Heart right ventricle (tissue), 16 donors: Measurements from ENCODE around the gene CD274. TPM values are rescaled to one million over a fixed set of nuclear protein-coding genes. Genes with fewer than 3 reads are reported as not detected.

Experiments used
- ATAC-seq, 8 donors: fragments of 200-7000 bp; cut with Tn5 transposase; one replicate each; pipeline ENCODE4 v1.9.1; 2020; ENCODE audit warnings: mild to moderate bottlenecking in 8 of 8, moderate library complexity in 8 of 8, moderate number of reproducible peaks in 1 of 8
- DNase-seq, 2 donors: peaks; one replicate each; pipeline ENCODE4 v3.0.0-alpha.2; 2020
- H3K27ac ChIP-seq, 10 donors: fragments of 200-600 bp; sonication (generic) in 2 of 10; one replicate each; pipeline versions ENCODE4 v1.5.0 to v1.8.0; 2020 to 2022; ENCODE audit warnings: mild to moderate bottlenecking in 3 of 10
- H3K27me3 ChIP-seq, 7 donors: fragments of 200-600 bp; one replicate each; pipeline ENCODE4 v1.8.0; 2021 to 2022; ENCODE audit warnings: mild to moderate bottlenecking in 2 of 7
- H3K36me3 ChIP-seq, 9 donors: fragments of 200-600 bp; sonication (generic) in 1 of 9; one replicate each; pipeline versions ENCODE4 v1.5.0 to v1.8.0; 2020 to 2022; ENCODE audit warnings: mild to moderate bottlenecking in 2 of 9
- H3K4me1 ChIP-seq, 9 donors: fragments of 200-600 bp; sonication (generic) in 1 of 9; one replicate each; pipeline versions ENCODE4 v1.5.0 to v1.8.0; 2020 to 2022; ENCODE audit warnings: mild to moderate bottlenecking in 4 of 9
- H3K4me3 ChIP-seq, 10 donors: fragments of 200-600 bp; sonication (generic) in 2 of 10; one replicate each; pipeline versions ENCODE4 v1.5.0 to v1.8.0; 2020 to 2022; ENCODE audit warnings: mild to moderate bottlenecking in 7 of 10, moderate library complexity in 2 of 10
- H3K9me3 ChIP-seq, 11 donors: fragments of 200-600 bp in 10 of 11; sonication (generic) in 2 of 11; one replicate each; pipeline versions ENCODE4 v1.5.0 to v1.8.0; 2013 to 2022; ENCODE audit warnings: mild to moderate bottlenecking in 2 of 11, control low read depth in 1 of 11, moderate library complexity in 1 of 11
- CTCF ChIP-seq, 9 donors: fragments of 200-600 bp; sonication (generic) in 2 of 9; IDR thresholded peaks; one replicate each; pipeline versions ENCODE4 v1.5.0 to v1.8.0; 2021 to 2022; ENCODE audit warnings: antibody characterized with exemption in 9 of 9, mild to moderate bottlenecking in 5 of 9, moderate library complexity in 1 of 9
- WGBS, 2 donors: extraction: QIAGEN DNeasy Blood & Tissue Kit; methylation state at CpG; one replicate each; pipeline ENCODE4 v1.1.7; 2013; ENCODE audit warnings: inconsistent platforms in 1 of 2; 5-methylcytosine and 5-hydroxymethylcytosine counted together
- intact Hi-C, 10 donors: fragments of 100-400 bp; cut with DNase I; formaldehyde crosslinking; loops; one replicate each; pipeline versions ENCODE4 v1.11.1 to v1.14.2; 2022
- polyA plus RNA-seq, 2 donors: library from polyadenylated mRNA; stranded (reverse); fragments of 200-250 nt; gene quantifications; one replicate each; pipeline ENCODE4 v1.2.3, GENCODE V29; 2013
- total RNA-seq, 10 donors: library from RNA; stranded (reverse); fragmentation: NEBNext Ultra II Directional in 3 of 10; extraction: Animal tissue kit (Norgen Biotek cat#: 25700) in 3 of 10; gene quantifications; one replicate each; pipeline versions ENCODE4 v1.2.1 to v1.2.4, GENCODE V29; 2021 to 2023
- donor health status: Arrhythmogenic right ventricular cardiomyopathy.
- donor health status: ischemic (EF 13 %, LVEDD 7.1; RV severe dilation, severe dysfunction).
- donor health status: healthy with polysubstance abuse.
- donor health status: DM: no; HTN: yes; CAD: no.
- donor health status: DM: no; HTN: no; CAD: no.
- donor health status: ischemic (EF 25% LVEDD 6.9; RV normal size, moderate dysfunction).
- donor health status: ischemic (EF 25% LVEDD 5.7; RV mildly dilated, moderate dysfunction).
- donor health status: healthy.
- donor health status: DM: yes; HTN: yes; CAD: no.
- donor health status: Ischemic cardiomyopathy.
- donor health status: ischemic (EF 35%, LVEDD 5.7; RV mildly dilated, moderate dysfunction).
- donor health status: nonischemic (EF 11% LVEDD 7.7; RV severe dilation, severe dysfunction).
- donor health status: DM: yes; HTN: yes; CAD: no.
- donor health status: PGD.
- donor health status: ischemic (EF 29% LVEDD 5.4; RV normal size, mild dysfunction).
- donor health status: nonischemic (EF 23%, LVEDD 6.1; RV moderate dilation, normal function).

The CD274 gene
- total and polyA plus RNA-seq, 12 donors: 4.5 to 44.0 (median 13.5) TPM

GRCh38 chr9:5518171-5518936, 68.0 kb downstream of the CD274 start:
- intact Hi-C loops: loop anchor here in 2 of 10 donors (10.0 kb wide), 2 partner anchors 56 to 64 kb away; partner anchors contain the start of gene CD274 (in 1 of the 2)
- peak overlapping the region in 9 of 10 donors; percentile 23 to 70 (median 55) for H3K27ac ChIP-seq

DNA sequence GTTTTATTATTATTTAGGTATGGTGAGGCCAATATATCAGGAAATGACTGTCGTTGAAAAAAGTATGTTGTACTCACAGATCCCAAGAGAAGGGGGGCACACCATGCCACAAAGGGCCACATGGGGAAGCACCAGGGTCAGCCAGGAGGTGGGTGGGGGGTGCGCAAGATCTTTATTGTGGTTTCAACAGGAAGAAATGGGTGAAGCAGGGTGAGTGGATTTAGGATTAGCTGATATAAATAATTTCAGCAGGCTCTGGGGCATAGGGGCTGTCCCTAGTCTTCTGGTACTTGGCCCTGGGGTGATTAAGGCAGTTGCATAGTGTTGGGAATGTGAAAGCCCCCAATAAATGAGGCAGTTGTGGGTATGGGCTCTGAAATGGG, 68.6 kb downstream of the CD274 start:
- peaks cover 0 to 15% (median 0%) of the 10 kb centered on the region in 9 donors for H3K36me3 ChIP-seq
- 73 to 78% methylated on average over 2 of the region's 2 CpGs for WGBS, 2 donors
- no peak for DNase-seq
- no peak for ATAC-seq
- H3K9me3 ChIP-seq: no peaks in the 10 kb centered on the region
- intact Hi-C loops: loop anchor here in 2 of 10 donors (10.0 kb wide), 2 partner anchors 56 to 64 kb away; partner anchors contain the start of gene CD274 (in 1 of the 2)
- no peak overlapping the region for H3K4me3 ChIP-seq
- peaks cover 0 to 44% (median 20%) of the 10 kb centered on the region in 9 donors for H3K4me1 ChIP-seq
- no peaks in the 10 kb centered on the region for H3K27me3 ChIP-seq
- no peak for TF ChIP-seq CTCF (IDR thresholded peaks at IDR 0.05)
- peak overlapping the region in 8 of 10 donors; percentile 41 to 70 (median 56) for H3K27ac ChIP-seq

More at GRCh38 chr9:5518171-5518936, 68.0 kb downstream of the CD274 start:
- ATAC-seq: peak in 7 of 8 donors; percentile 47 to 84 (median 77)
- Histone ChIP-seq H3K9me3 (no peaks in the 10 kb centered on the region), H3K4me1 (peaks cover 0 to 50% (median 24%) of the 10 kb centered on the region in 9 donors), H3K27me3 (no peaks in the 10 kb centered on the region), H3K4me3 (no peak overlapping the region), H3K36me3 (peaks cover 0 to 9% (median 0%) of the 10 kb centered on the region in 9 donors)
- WGBS, 2 donors: 13 to 16% methylated on average over 2 of the region's 2 CpGs
- no peak for TF ChIP-seq CTCF (IDR thresholded peaks at IDR 0.05)
- DNase-seq: no peak

Other genes with a start within 250 kb of the CD274 start
- gene INSL4, start 219.1 kb upstream of the CD274 start, total RNA-seq: not detected
- gene INSL4, start 219.1 kb upstream of the CD274 start, polyA plus RNA-seq: not detected
- 1 to 10 TPM in 2 of 10 donors, under 1 TPM in 5, not detected in 3; 0.49 to 1.7 (median 0.85) TPM for gene RLN2, start 145.8 kb upstream of the CD274 start, total RNA-seq
- gene RLN2, start 145.8 kb upstream of the CD274 start, polyA plus RNA-seq: under 1 TPM; 0.13 to 0.51 TPM
- gene RLN1, start 110.7 kb upstream of the CD274 start, total RNA-seq: under 1 TPM in 5 of 10 donors, not detected in 5; 0.33 to 0.38 (median 0.35) TPM
- gene RLN1, start 110.7 kb upstream of the CD274 start, polyA plus RNA-seq: under 1 TPM in 1 of 2 donors, not detected in 1; 0.04 TPM
- gene PLGRKT, start 12.6 kb upstream of the CD274 start, total RNA-seq: 10 to 100 TPM; 30.1 to 53.0 (median 36.3) TPM
- 10 to 100 TPM; 11.8 to 34.9 TPM for gene PLGRKT, start 12.6 kb upstream of the CD274 start, polyA plus RNA-seq
- gene PDCD1LG2, start 60.0 kb downstream of the CD274 start, total RNA-seq: 1 to 10 TPM in 8 of 10 donors, under 1 TPM in 2; 0.72 to 8.6 (median 1.3) TPM
- 1 to 10 TPM in 1 of 2 donors, under 1 TPM in 1; 0.51 to 1.2 TPM for gene PDCD1LG2, start 60.0 kb downstream of the CD274 start, polyA plus RNA-seq
- gene RIC1, start 178.6 kb downstream of the CD274 start, total RNA-seq: 10 to 100 TPM in 2 of 10 donors, 1 to 10 TPM in 8; 7.8 to 13.8 (median 8.5) TPM
- gene RIC1, start 178.6 kb downstream of the CD274 start, polyA plus RNA-seq: 1 to 10 TPM; 2.5 to 3.7 TPM